Activated CD8-positive, alpha-beta memory T cell treated with anti-CD3 and anti-CD28 coated beads, Interleukin-2, amount 10 ng/mL, durations not matched to agents 7 days and 5 days (primary cell): ENCODE measurements around the gene FAM171A1. TPM values are rescaled to one million over a fixed set of nuclear protein-coding genes. Genes with fewer than 3 reads are reported as not detected.
"Not testable (repeated sequence)": the region's sequence is repeated elsewhere in the genome, so short reads cannot be mapped to it uniquely, and the experiment has no call there.

ENCODE experiments used
- ATAC-seq: fragments of 150-1000 bp; cut with Tn5 transposase; one replicate; pipeline ENCODE4 v1.10.0; 2021; ENCODE audit warnings: moderate library complexity
- CTCF ChIA-PET: fragments of 350-600 bp; sonication (Branson Sonifier 250); formaldehyde crosslinking; loops from one replicate; lab custom pipeline; 2021; ENCODE audit warnings: antibody characterized with exemption; lab: Charles Lee
- DNase-seq: peaks from one replicate; pipeline ENCODE4 v3.0.0-alpha.2; 2020
- H3K27ac Mint-ChIP-seq: one replicate; pipeline ENCODE4 v1.8.0; 2021; ENCODE audit warnings: mild to moderate bottlenecking, mixed read lengths
- H3K27me3 Mint-ChIP-seq: one replicate; pipeline ENCODE4 v1.8.0; 2021; ENCODE audit warnings: mixed read lengths
- H3K36me3 Mint-ChIP-seq: one replicate; pipeline ENCODE4 v1.8.0; 2021; ENCODE audit warnings: mild to moderate bottlenecking, mixed read lengths
- H3K4me1 Mint-ChIP-seq: one replicate; pipeline ENCODE4 v1.8.0; 2021; ENCODE audit warnings: mixed read lengths
- H3K4me3 Mint-ChIP-seq: one replicate; pipeline ENCODE4 v1.8.0; 2021; ENCODE audit warnings: mild to moderate bottlenecking, moderate library complexity, mixed read lengths
- H3K9me3 Mint-ChIP-seq: one replicate; pipeline ENCODE4 v1.8.0; 2022; ENCODE audit warnings: low read depth, mixed read lengths
- total RNA-seq, 2 experiments: library from RNA; stranded (reverse); gene quantifications; one replicate each; pipeline ENCODE4 v1.2.3, GENCODE V29; 2021

Gene FAM171A1
- 1 to 10 TPM in 1 of 2 experiments, under 1 TPM in 1; 0.68 to 2.9 TPM for total RNA-seq

- H3K27ac Mint-ChIP-seq, result no peak within 1 kb of the TSS
- peaks cover 5% of the 10 kb centered on the region for H3K4me1 Mint-ChIP-seq
- H3K9me3 Mint-ChIP-seq, result no peaks in the 10 kb centered on the region
- H3K4me3 Mint-ChIP-seq, result peak within 1 kb of the TSS; percentile 44
- H3K36me3 Mint-ChIP-seq, result no peaks in the 10 kb centered on the region
- H3K27me3 Mint-ChIP-seq, result peaks cover 72% of the 10 kb centered on the region
- CTCF ChIA-PET, result interaction anchor here (0.6 to 1.7 kb wide), 8 partner anchors 9 to 412 kb away, joined by 3 to 6 read pairs (median 3); partner anchors contain the start of gene MEIG1
- peak; percentile 83 for ATAC-seq
- DNase-seq, result peak; percentile 71
Measured at GRCh38 chr10:15370856-15371701, at the start of gene FAM171A1. Gene FAM171A1 (minus strand): TSS chr10:15371289. CDS start chr10:15371052, 237 bp downstream.

GRCh38 chr10:15420858-15421257 is 49.8 kb upstream of the FAM171A1 start:
- CTCF ChIA-PET, result interaction anchor here (1.8 kb wide), 1 partner anchor 8 kb away, joined by 6 read pairs; no protein-coding TSS in a partner anchor
- Mint-ChIP-seq H3K36me3 (no peaks in the 10 kb centered on the region), H3K27me3 (peaks cover 13% of the 10 kb centered on the region), H3K4me3 (no peak overlapping the region), H3K4me1 (no peaks in the 10 kb centered on the region), H3K9me3 (no peaks in the 10 kb centered on the region), H3K27ac (no peak overlapping the region)
- ATAC-seq (no peak), DNase-seq (no peak)

DNA sequence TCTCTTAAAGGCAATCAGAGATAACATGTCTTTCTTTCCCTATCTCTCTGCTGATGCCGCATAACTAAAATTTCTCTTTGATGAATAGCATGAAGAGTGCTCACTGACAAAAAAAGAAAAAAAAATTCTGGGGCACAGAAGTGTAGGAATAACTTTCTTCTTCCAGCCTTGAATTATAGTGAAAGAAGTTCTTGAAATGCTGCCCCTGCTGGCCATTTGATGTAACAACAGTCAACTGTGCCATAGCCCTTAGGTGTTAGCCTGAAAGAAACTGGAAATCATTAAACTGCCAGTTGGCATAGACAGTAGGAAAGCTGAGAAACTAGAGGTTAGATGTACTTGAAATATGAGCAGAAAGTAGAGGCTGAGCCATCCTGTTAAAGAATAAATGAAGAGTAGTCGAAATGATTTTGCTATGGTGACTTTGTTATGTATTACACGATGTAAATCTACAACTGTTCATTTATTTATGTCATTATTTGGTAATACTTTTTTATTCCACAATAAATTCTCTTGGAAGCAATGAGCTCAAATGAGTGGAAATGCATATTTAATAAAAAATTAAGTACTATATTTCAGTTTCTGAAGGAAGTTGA is 48.3 kb upstream of the FAM171A1 start:
- CTCF ChIA-PET, result interaction anchor here (0.8 to 1.8 kb wide), 3 partner anchors 9 to 14 kb away, joined by 3 to 6 read pairs (median 4); no protein-coding TSS in a partner anchor
- no peaks in the 10 kb centered on the region for H3K4me1 Mint-ChIP-seq
- DNase-seq, result no peak

DNA sequence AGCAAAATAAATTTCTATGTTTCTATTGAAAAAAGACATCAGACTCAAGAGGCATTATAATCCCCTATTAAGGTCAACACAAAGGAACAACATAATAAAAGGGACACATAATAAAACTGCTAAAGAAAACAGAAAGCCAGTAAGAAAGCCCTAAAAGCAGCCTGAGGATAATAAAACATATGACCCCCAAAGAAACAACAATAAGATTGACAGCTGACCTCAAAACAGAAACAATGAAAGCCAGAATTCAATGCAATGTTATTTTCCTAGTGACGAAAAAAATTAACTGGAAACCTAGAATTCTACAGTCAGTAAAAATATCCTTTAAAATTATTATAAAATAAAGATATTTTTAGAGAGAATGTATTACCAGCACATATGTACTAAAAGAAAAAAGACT is 44.9 kb upstream of the FAM171A1 start:
- no peaks in the 10 kb centered on the region for H3K9me3 Mint-ChIP-seq
- peaks cover 16% of the 10 kb centered on the region for H3K27me3 Mint-ChIP-seq
- ATAC-seq (no peak), DNase-seq (no peak)
- H3K4me3 Mint-ChIP-seq, result no peak overlapping the region
- H3K27ac Mint-ChIP-seq, result no peak overlapping the region
- CTCF ChIA-PET, result no interaction called here
- H3K36me3 Mint-ChIP-seq, result no peaks in the 10 kb centered on the region
- H3K4me1 Mint-ChIP-seq, result no peaks in the 10 kb centered on the region

More for the DNA sequence above, 48.3 kb upstream of the FAM171A1 start:
- Mint-ChIP-seq H3K4me3 (no peak overlapping the region), H3K9me3 (no peaks in the 10 kb centered on the region), H3K27ac (no peak overlapping the region), H3K36me3 (no peaks in the 10 kb centered on the region), H3K27me3 (peaks cover 13% of the 10 kb centered on the region)
- ATAC-seq, result no peak

- no peak for DNase-seq
- no peak overlapping the region for H3K4me3 Mint-ChIP-seq
- peaks cover 15% of the 10 kb centered on the region for H3K27me3 Mint-ChIP-seq
- H3K9me3 Mint-ChIP-seq, result no peaks in the 10 kb centered on the region
- CTCF ChIA-PET, result no interaction called here
- no peaks in the 10 kb centered on the region for H3K4me1 Mint-ChIP-seq
- no peak overlapping the region for H3K27ac Mint-ChIP-seq
- H3K36me3 Mint-ChIP-seq, result no peaks in the 10 kb centered on the region
- ATAC-seq, result no peak
Measured at GRCh38 chr10:15411010-15411409, 39.9 kb upstream of the FAM171A1 start.

GRCh38 chr10:15409350-15409749 is 38.3 kb upstream of the FAM171A1 start:
- CTCF ChIA-PET, H3K9me3 Mint-ChIP-seq, H3K4me3 Mint-ChIP-seq, H3K27ac Mint-ChIP-seq, H3K36me3 Mint-ChIP-seq, DNase-seq, H3K4me1 Mint-ChIP-seq, ATAC-seq: not testable (repeated sequence)
- peaks cover 19% of the 10 kb centered on the region for H3K27me3 Mint-ChIP-seq

DNA sequence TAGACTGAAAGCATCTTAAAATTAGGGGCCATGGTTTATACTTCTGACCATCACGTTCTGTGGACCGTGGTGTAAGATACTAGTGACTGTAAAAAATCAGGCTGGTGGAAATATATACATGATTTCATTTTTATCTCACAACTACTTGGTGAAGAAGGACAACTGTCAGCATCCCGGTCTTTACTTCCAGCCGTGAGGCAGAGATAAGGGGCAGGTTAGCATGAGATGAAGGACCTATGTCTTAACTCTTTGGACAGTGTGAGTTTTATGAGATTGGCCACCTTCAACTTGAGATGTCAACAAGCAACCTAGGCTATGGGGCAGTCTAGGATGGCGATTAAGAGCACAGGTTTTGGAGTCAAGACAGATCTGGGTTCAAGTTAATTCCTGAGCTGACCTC is 37.5 kb upstream of the FAM171A1 start:
- H3K4me1 Mint-ChIP-seq, result no peaks in the 10 kb centered on the region
- no peak overlapping the region for H3K4me3 Mint-ChIP-seq
- H3K36me3 Mint-ChIP-seq, result no peaks in the 10 kb centered on the region
- H3K9me3 Mint-ChIP-seq, result no peaks in the 10 kb centered on the region
- no peak for ATAC-seq
- no peak for DNase-seq
- H3K27me3 Mint-ChIP-seq, result peaks cover 16% of the 10 kb centered on the region
- CTCF ChIA-PET, result no interaction called here
- H3K27ac Mint-ChIP-seq, result no peak overlapping the region

- Mint-ChIP-seq H3K36me3 (no peaks in the 10 kb centered on the region), H3K4me1 (no peaks in the 10 kb centered on the region), H3K27ac (no peak overlapping the region), H3K9me3 (no peaks in the 10 kb centered on the region), H3K27me3 (peaks cover 13% of the 10 kb centered on the region), H3K4me3 (no peak overlapping the region)
- CTCF ChIA-PET, result no interaction called here
- ATAC-seq (no peak), DNase-seq (no peak)
Measured at GRCh38 chr10:15405319-15405718, 34.2 kb upstream of the FAM171A1 start.

- peaks cover 11% of the 10 kb centered on the region for H3K27me3 Mint-ChIP-seq
- H3K4me1 Mint-ChIP-seq, result no peaks in the 10 kb centered on the region
- no peaks in the 10 kb centered on the region for H3K36me3 Mint-ChIP-seq
- CTCF ChIA-PET, result no interaction called here
- H3K4me3 Mint-ChIP-seq, result no peak overlapping the region
- no peaks in the 10 kb centered on the region for H3K9me3 Mint-ChIP-seq
- ATAC-seq (no peak), DNase-seq (no peak)
- no peak overlapping the region for H3K27ac Mint-ChIP-seq
Measured at GRCh38 chr10:15401382-15401781, 30.3 kb upstream of the FAM171A1 start.

DNA sequence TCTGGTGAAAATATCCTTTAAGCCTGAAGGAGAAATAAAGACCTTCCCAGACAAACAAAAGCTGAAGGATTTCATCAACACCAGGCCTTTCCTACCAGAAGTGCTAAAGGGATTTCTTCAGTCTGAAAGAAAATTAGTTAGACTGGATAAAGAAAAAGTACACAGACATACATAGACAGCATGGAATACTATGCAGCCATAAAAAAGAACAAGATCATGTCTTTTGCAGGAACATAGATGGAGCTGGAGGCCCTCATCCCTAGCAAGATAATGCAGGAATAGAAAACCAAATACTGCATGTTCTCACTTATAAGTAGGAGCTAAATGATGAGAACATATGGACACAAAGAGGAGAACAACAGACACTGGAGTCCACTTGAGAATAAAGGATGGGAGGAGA is 29.4 kb upstream of the FAM171A1 start:
- H3K4me1 Mint-ChIP-seq, H3K36me3 Mint-ChIP-seq, H3K4me3 Mint-ChIP-seq, DNase-seq, CTCF ChIA-PET, H3K9me3 Mint-ChIP-seq, H3K27ac Mint-ChIP-seq, ATAC-seq: not testable (repeated sequence)
- H3K27me3 Mint-ChIP-seq, result peaks cover 11% of the 10 kb centered on the region

- CTCF ChIA-PET, result interaction anchor here (1.4 kb wide), 1 partner anchor 28 kb away, joined by 3 read pairs; the partner anchor contains the start of gene FAM171A1
- no peaks in the 10 kb centered on the region for H3K9me3 Mint-ChIP-seq
- DNase-seq (no peak), ATAC-seq (no peak)
- H3K4me1 Mint-ChIP-seq, result no peaks in the 10 kb centered on the region
- H3K27me3 Mint-ChIP-seq, result peaks cover 12% of the 10 kb centered on the region
- no peak overlapping the region for H3K27ac Mint-ChIP-seq
- no peaks in the 10 kb centered on the region for H3K36me3 Mint-ChIP-seq
- no peak overlapping the region for H3K4me3 Mint-ChIP-seq
Measured at GRCh38 chr10:15399060-15399661, 28.1 kb upstream of the FAM171A1 start.

GRCh38 chr10:15395935-15396334 is 24.8 kb upstream of the FAM171A1 start:
- Mint-ChIP-seq H3K4me1 (no peaks in the 10 kb centered on the region), H3K9me3 (no peaks in the 10 kb centered on the region), H3K36me3 (no peaks in the 10 kb centered on the region), H3K27ac (no peak overlapping the region), H3K27me3 (peaks cover 16% of the 10 kb centered on the region), H3K4me3 (no peak overlapping the region)
- DNase-seq (no peak), ATAC-seq (no peak)
- CTCF ChIA-PET, result no interaction called here

- CTCF ChIA-PET, result no interaction called here
Measured at GRCh38 chr10:15393139-15393825, 22.2 kb upstream of the FAM171A1 start.

More at GRCh38 chr10:15393139-15393825, 22.2 kb upstream of the FAM171A1 start:
- Mint-ChIP-seq H3K9me3 (no peaks in the 10 kb centered on the region), H3K4me1 (no peaks in the 10 kb centered on the region), H3K4me3 (no peak overlapping the region), H3K36me3 (no peaks in the 10 kb centered on the region), H3K27me3 (peaks cover 16% of the 10 kb centered on the region), H3K27ac (no peak overlapping the region)
- ATAC-seq (no peak), DNase-seq (no peak)
